ENCODE data around the gene GPR161.
"Not testable (repeated sequence)": the region's sequence is repeated elsewhere in the genome, so short reads cannot be mapped to it uniquely, and the experiment has no call there.

GPR161 gene, protein sequence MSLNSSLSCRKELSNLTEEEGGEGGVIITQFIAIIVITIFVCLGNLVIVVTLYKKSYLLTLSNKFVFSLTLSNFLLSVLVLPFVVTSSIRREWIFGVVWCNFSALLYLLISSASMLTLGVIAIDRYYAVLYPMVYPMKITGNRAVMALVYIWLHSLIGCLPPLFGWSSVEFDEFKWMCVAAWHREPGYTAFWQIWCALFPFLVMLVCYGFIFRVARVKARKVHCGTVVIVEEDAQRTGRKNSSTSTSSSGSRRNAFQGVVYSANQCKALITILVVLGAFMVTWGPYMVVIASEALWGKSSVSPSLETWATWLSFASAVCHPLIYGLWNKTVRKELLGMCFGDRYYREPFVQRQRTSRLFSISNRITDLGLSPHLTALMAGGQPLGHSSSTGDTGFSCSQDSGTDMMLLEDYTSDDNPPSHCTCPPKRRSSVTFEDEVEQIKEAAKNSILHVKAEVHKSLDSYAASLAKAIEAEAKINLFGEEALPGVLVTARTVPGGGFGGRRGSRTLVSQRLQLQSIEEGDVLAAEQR

GRCh38 chr1:168136709-168137514, at the start of gene GPR161:
Gene GPR161 (minus strand): TSS chr1:168136930. CDS start chr1:168104850, 32,080 bp downstream.
- peak in 1 of 2 donors; percentile 14 for DNase-seq (ENCODE audit: low read depth in 2 of 2)

DNA sequence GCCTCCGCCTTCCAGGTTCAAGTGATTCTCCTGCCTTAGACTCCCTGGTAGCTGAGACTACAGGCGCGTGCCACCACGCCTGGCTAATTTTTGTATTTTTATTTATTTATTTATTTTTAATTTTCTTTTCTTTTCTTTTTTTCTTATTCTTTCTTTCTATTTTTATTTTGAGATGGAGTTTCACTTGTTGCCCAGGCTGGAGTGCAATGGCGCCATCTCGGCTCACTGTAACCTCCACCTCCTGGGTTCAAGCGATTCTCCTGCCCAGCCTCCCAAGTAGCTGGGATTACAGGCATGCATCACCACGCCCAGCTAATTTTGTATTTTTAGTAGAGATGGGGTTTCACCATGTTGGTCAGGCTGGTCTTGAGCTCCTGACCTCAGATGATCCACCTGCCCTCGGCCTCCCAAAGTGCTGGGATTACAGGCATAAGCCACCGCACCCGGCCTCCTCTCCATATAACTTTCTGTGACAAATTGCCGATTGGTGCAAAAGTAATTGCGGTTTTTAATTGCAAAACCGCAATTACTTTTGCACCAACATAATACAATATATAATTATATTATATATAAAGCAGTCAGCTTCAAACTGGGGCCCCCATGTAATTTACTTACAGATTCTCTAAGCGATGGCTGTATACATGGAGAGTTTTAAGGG, 44.5 kb upstream of the GPR161 start:
- DNase-seq (ENCODE audit: low read depth in 2 of 2) = not testable (repeated sequence)

GRCh38 chr1:168180148-168180524, 43.4 kb upstream of the GPR161 start:
- DNase-seq (ENCODE audit: low read depth in 2 of 2) = no peak

DNA sequence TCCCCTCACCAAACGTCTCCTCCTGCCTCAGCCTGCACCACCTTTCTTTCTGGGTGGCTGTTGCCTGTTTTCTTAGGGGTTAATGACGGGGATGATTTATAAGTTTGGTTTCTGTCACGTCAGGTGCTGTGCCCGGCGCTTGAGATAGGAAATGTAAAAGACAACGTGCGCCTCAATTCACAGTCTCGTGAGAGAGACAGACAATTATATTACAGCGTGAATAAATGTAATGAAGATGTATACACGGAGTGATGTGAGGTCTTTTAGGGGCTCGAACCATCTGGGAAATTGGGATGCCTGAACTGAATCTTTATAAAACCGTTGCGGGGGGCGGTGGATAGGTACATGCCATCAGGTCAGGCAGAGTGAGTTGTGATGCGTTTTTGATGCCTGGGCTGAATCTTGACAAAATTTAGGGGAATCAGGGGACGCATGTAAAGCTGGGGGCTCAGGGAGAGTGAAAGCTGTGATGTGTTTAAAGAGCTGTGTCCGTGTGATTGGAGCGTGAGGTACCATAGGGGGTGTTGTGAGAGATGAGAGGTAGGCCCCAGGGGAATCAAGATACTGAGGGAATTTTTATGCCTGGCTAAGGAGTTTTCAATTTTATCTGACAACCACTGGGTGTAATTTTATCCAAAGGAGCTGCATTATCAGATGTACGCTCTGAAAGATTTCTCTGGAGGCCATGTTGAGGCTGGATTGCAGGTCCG, 42.9 kb upstream of the GPR161 start:
- no peak for DNase-seq (ENCODE audit: low read depth in 2 of 2)

GRCh38 chr1:168178638-168179437, 42.1 kb upstream of the GPR161 start, which contains the start of gene TIPRL:
Gene TIPRL (plus strand): TSS chr1:168178962. CDS start chr1:168179078, 116 bp downstream.
- peak; percentile 90 to 93 for DNase-seq (ENCODE audit: low read depth in 2 of 2)

DNA sequence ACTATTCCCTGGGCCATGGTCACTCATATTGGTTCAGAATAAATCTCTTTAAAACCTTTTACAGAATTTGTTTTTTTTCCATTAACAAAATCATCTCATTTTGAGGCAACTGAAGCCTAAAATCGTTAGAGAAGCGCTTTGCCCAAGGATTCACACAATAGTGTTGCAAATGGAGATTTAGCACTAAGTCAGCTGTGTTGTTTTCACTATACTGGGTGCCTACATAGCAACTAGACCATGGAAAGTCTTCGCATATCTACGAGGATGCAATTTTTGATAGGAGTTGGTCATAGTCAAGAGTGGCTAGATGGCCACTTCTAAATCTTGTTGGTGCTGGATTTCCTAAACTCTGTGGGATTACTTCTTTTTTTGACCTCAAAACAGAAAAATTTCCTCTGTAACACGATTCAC, 41.5 kb upstream of the GPR161 start:
- no peak for DNase-seq (ENCODE audit: low read depth in 2 of 2)

GRCh38 chr1:168172250-168172915, 35.7 kb upstream of the GPR161 start:
- no peak for DNase-seq (ENCODE audit: low read depth in 2 of 2)

GRCh38 chr1:168170564-168171508, 34.1 kb upstream of the GPR161 start:
- DNase-seq (ENCODE audit: low read depth in 2 of 2) = no peak

DNA sequence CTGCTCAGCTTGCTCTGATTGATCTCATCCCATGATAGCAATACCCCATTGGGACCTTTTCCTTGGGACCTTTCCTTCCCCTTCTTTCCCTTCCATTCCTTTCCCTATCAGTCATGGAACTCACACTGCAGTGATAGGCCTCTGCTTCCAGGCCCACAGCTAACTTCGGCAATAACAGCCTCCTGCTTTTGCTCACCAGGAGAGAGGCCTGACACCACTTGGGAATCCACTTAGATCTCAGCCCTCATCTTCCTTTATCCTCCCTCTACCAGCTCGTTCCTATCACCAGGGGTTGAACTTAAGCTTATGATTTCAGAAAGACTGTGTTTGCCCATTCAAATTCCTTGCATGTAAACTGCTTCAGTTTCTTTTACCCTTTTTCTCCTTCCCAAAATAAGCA, 31.1 kb upstream of the GPR161 start:
- DNase-seq (ENCODE audit: low read depth in 2 of 2) = no peak

- DNase-seq (ENCODE audit: low read depth in 2 of 2) = no peak
Measured at GRCh38 chr1:168164771-168165170, 28.0 kb upstream of the GPR161 start.

GRCh38 chr1:168163670-168164069, 26.9 kb upstream of the GPR161 start:
- DNase-seq (ENCODE audit: low read depth in 2 of 2) = no peak

DNA sequence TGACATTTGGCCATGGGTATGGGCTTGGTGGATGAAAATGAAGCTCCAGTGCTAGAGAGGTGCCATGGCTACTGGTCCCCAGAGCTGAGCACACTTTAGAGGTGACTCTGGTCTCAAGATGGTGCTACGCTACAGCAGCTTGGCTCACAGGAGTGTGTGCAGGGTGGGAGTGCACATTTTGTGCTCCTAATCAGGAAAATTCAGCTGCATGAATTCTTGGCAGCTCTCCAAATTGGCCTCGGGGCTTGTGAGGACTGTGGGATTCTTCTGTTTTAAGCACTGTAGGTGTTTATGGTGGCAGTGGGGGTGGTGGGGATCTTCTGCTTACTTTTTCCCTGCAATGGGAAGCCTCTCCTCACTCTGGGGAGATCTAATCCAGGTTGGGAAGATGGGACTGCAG, 24.7 kb upstream of the GPR161 start:
- no peak for DNase-seq (ENCODE audit: low read depth in 2 of 2)

DNA sequence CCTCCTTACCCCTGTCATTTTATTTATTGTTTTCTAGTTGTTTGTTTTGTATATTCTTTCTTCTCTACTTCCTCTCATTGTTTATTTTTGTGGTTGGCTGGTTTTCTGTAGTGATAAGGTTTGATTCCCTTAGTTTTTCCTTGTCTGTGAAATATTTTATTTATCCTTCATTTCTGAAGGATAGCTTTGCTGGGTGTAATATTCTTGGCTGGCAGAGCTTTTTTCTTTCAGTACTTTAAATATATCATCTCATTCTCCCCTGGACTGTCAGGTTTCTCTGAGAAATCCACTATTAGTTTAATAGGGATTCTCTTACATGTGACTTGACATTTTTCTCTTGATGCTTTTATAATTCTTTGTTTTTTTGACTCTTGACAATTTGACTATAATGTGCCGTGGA, 23.2 kb upstream of the GPR161 start:
- DNase-seq (ENCODE audit: low read depth in 2 of 2) = no peak

- no peak for DNase-seq (ENCODE audit: low read depth in 2 of 2)
Measured at GRCh38 chr1:168159251-168159650, 22.5 kb upstream of the GPR161 start.

- no peak for DNase-seq (ENCODE audit: low read depth in 2 of 2)
Measured at GRCh38 chr1:168157638-168158037, 20.9 kb upstream of the GPR161 start.

DNA sequence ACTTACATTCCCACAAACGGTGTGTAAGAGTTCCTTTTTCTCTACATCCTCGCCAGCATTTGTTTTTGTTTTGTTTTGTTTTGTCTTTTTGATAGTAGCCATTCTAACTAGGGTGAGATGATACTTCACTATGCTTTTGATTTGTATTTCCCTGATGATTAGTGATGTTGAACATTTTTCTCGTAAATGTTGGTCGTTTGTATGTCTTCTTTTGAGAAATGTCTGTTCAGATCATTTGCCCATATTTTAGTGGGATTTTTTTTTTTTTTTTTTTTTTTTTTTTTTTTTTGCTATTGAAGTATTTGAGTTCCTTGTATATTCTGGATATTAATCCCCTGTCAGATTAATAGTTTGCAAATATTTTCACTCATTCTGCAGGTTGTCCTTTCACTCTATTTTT, 19.2 kb upstream of the GPR161 start:
- no peak for DNase-seq (ENCODE audit: low read depth in 2 of 2)

DNA sequence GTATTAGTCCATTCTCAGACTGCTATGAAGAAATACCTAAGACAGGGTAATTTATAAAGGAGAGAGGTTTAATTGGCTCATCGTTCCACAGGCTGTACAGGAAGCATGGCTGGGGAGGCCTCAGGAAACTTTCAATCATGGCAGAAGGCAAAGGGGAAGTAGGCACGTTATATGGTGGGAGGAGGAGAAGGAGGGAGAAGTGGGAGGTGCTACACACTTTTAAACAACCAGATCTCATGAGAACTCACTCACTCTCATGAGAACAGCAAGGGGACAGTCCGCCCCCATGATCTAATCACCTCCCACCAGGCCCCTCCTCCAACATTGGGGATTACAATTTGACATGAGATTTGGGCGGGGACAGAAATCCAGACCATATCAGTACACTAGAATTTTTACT, 18.0 kb upstream of the GPR161 start:
- DNase-seq (ENCODE audit: low read depth in 2 of 2) = not testable (repeated sequence)

GRCh38 chr1:168151935-168152334, 15.2 kb upstream of the GPR161 start:
- DNase-seq (ENCODE audit: low read depth in 2 of 2) = no peak

DNA sequence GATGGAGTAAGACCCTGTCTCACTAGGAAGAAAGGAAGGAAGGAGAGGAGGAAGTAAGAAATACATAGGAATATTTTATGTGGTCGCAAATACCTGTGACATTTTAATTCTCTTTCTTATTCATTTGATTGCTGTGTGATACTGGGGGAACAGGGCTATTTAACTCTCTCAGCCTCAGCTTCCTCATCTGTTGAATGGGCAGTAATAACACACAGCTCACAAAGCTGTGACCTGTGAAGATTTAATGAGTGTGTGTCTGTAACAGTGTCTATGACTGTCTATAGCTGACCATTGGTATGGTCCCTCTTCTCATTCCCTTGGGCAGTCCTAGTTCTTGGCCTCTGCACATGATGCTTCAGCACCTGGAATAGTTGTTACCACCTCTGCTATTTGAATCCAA, 13.6 kb upstream of the GPR161 start:
- DNase-seq (ENCODE audit: low read depth in 2 of 2) = no peak

Measured in stimulated activated CD4-positive, alpha-beta T cell treated with anti-CD3 and anti-CD28 coated beads, Interleukin-1b, Interleukin-23, amount 100 ng/mL, for 4 hours (primary cell).